NT2/D1 (cell line): Measurements from ENCODE around the gene CDC42EP4.

Experiments used
- SUZ12 ChIP-seq: IDR thresholded peaks from 2 replicates; pipeline ENCODE4 v1.6.1; 2011; ENCODE audit not compliant: insufficient read length, insufficient read depth; ENCODE audit errors: extremely low read depth
- YY1 ChIP-seq: IDR thresholded peaks from 2 replicates; pipeline ENCODE4 v1.6.1; 2011; ENCODE audit not compliant: insufficient read length, insufficient read depth
- ZNF274 ChIP-seq: IDR thresholded peaks from 2 replicates; pipeline ENCODE4 v1.6.1; 2011; ENCODE audit warnings: mild to moderate bottlenecking, low read depth, low read length

GRCh38 chr17:73318836-73319235 is 7.0 kb upstream of the CDC42EP4 start:
- TF ChIP-seq YY1 (no peak), SUZ12 (no peak), ZNF274 (no peak)
